Fibroblast of villous mesenchyme (primary cell): Measurements from ENCODE around the gene LSM3. TPM values are rescaled to one million over a fixed set of nuclear protein-coding genes. Genes with fewer than 3 reads are reported as not detected.

Source experiments
- DNase-seq: peaks from one replicate; pipeline ENCODE4 v3.0.0-alpha.2; 2010; ENCODE audit warnings: low read depth
- H3K4me3 ChIP-seq: 2 replicates; pipeline ENCODE4 v1.5.1; 2011; ENCODE audit warnings: low read depth, mild to moderate bottlenecking, low read length
- total RNA-seq: library from RNA; depleted of rRNA; stranded (reverse); fragments of >200 nt; gene quantifications from 2 replicates; pipeline ENCODE4 v1.2.3, GENCODE V29; 2012
- TF ChIP-seq, protein P1 (sequence below): IDR thresholded peaks from 2 replicates; pipeline ENCODE4 v1.5.1; 2012; ENCODE audit warnings: low read depth, mild to moderate bottlenecking, low read length; ENCODE audit not compliant: insufficient read depth

Gene LSM3
- total RNA-seq, 1 donor, result 7.3 TPM

DNA sequence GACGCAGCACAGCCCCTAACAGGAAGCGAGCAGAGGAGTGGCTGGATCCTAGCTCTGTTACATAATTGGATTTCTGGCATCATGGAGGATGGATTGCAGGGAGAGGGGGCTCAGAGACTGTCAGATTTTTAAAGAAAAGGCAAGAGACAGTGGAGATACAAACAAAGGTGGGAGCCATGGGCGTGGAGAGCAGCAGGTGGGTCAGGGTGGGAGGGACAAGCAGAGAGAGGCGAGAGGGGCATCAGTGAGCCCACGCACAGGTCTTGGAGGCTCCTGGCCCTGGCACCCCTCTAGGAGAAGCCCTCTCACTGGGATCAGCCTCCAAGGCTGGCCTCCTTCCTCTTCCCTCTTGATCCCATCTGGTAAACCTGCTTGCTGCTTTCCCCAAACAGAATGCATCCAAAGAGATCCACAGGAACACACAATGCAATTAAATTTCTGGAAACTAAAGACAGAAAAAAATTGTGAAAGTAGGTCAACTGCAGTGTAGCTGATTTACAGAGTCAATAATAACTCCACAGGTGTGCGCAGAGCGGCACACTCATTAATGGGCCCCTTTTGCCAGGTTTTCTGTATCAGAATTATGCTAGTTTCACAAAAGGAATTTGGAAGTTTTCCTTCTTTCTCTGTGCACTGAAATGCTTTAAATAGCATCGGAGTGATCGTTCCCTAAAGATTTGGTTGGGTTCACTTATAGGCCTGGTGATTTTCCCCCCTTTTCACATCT, 66.1 kb downstream of the LSM3 start:
- TF ChIP-seq, protein P1, sequence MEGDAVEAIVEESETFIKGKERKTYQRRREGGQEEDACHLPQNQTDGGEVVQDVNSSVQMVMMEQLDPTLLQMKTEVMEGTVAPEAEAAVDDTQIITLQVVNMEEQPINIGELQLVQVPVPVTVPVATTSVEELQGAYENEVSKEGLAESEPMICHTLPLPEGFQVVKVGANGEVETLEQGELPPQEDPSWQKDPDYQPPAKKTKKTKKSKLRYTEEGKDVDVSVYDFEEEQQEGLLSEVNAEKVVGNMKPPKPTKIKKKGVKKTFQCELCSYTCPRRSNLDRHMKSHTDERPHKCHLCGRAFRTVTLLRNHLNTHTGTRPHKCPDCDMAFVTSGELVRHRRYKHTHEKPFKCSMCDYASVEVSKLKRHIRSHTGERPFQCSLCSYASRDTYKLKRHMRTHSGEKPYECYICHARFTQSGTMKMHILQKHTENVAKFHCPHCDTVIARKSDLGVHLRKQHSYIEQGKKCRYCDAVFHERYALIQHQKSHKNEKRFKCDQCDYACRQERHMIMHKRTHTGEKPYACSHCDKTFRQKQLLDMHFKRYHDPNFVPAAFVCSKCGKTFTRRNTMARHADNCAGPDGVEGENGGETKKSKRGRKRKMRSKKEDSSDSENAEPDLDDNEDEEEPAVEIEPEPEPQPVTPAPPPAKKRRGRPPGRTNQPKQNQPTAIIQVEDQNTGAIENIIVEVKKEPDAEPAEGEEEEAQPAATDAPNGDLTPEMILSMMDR, result no peak

DNA sequence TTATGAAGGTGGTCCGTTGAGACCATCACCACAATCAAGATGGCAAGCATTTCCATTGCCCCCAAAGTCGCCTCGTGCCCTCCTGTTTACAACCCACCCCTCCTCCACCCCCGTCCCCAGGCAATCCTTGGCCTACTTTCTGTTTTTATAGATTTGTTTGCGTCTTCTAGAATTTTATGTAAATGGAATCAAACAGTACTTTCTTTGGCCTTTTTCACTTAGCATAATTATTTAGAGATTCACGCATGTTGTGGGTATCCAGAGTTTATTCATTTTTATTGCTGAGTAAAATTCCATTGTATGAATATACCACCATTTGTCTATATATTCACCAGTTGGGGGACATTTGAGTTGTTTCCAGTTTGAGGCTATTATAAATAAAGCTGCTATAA, 66.6 kb downstream of the LSM3 start:
- no peak overlapping the region for H3K4me3 ChIP-seq

More for the DNA sequence above, 66.1 kb downstream of the LSM3 start:
- no peak for DNase-seq
- H3K4me3 ChIP-seq, result no peak overlapping the region

GRCh38 chr3:14245822-14246221, 67.2 kb downstream of the LSM3 start:
- no peak for DNase-seq
- no peak overlapping the region for H3K4me3 ChIP-seq
- TF ChIP-seq, protein P1, result no peak

More for the DNA sequence above, 66.6 kb downstream of the LSM3 start:
- TF ChIP-seq, protein P1, result no peak
- no peak for DNase-seq

DNA sequence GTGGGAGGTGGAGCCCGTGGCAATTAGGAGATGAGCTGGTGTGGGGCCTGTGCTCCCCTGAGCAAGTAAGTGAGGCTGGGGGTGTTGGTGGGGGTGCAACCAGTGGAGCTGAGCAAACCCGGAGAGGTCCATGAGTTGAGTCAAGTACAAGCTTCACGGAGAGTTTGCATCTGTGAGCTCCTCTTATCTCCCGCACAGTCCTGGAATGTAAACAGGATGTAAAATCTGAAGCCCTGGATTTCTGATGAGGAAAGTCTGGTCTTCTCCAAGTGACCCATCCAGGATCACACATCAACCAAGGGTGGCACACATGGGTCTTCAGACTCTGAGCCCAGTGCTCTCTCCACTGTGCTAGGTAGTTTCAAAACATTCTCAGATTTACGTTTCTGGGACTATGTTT, 67.8 kb downstream of the LSM3 start:
- no peak overlapping the region for H3K4me3 ChIP-seq
- peak; percentile 75 for DNase-seq
- TF ChIP-seq, protein P1, result no peak

DNA sequence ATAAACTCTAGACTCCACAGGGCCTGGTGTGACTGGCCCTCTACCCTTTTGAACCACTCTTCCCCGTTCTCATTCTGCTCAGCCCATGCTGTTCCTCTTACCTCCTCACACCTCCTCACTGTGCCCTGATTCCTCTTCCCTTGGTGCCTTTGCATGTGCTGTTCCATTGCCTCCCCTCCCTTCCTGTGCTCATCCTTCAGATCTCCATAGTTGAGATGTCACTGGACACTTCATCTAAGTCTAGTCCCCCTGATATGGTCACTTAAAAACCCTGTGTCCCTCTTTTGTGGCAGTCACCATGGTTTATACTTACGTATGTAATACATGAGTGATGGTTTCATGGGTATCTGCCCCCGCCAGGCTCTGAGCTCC, 69.8 kb downstream of the LSM3 start:
- no peak overlapping the region for H3K4me3 ChIP-seq
- no peak for DNase-seq
- TF ChIP-seq, protein P1, result no peak

DNA sequence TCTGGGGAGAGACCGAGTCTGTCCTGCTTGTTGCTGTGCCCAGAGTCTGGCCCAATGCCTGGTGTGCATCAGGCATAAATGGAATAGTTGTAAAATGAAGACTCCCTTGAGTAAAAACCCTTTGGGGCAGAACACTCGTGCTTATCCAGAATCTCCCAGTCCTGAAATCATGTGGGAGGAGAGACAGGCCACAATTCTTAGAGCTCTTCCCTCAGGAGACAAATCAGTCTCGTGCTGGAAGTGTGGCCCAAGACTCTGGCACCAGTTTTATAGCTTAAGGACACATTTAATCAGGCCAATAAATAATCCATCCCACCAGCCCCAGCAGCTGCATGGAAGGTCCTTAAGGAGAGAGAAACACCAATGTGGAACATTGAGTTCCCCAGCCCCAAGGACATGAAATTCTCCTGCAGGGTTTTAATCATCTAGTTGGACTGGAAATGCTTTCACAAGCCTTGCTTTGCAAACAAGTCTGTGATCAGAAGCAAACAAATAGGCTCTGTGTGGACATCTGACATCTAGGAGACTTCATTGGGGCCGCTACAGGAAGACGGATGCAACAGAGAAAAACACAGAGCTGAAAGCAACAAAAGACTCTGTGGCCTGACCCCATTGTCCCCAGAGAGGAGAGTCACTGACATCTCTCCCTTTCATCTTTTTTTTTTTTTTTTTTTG, 70.4 kb downstream of the LSM3 start:
- TF ChIP-seq, protein P1, result no peak
- H3K4me3 ChIP-seq, result no peak overlapping the region
- peak; percentile 45 for DNase-seq

Other genes starting within 250 kb of the LSM3 start
- 7.4 and 10.8 TPM in 2 replicates for gene CHCHD4, start 53.9 kb upstream of the LSM3 start, total RNA-seq
- 98.9 and 120 TPM in 2 replicates for gene TMEM43, start 53.8 kb upstream of the LSM3 start, total RNA-seq
- 33.5 and 54.4 TPM in 2 replicates for gene XPC, start 216 bp upstream of the LSM3 start, total RNA-seq
- gene SLC6A6, start 223.8 kb downstream of the LSM3 start, total RNA-seq, result 33.2 and 36.1 TPM in 2 replicates